HG03354 (cell line): ENCODE data around the gene COL4A2.
"Not testable (repeated sequence)": the region's sequence is repeated elsewhere in the genome, so short reads cannot be mapped to it uniquely, and the experiment has no call there.

Experiments used
- ATAC-seq: cut with Tn5 transposase; IDR thresholded peaks from one replicate; pipeline ENCODE4 v1.9.1; 2021; ENCODE audit warnings: mild to moderate bottlenecking; ENCODE audit not compliant: unreplicated experiment, poor library complexity, severe bottlenecking

The COL4A2 gene

GRCh38 chr13:110317496-110318195 is 10.6 kb downstream of the COL4A2 start:
- no peak for ATAC-seq

GRCh38 chr13:110318920-110319319 is 11.8 kb downstream of the COL4A2 start:
- ATAC-seq = no peak

DNA sequence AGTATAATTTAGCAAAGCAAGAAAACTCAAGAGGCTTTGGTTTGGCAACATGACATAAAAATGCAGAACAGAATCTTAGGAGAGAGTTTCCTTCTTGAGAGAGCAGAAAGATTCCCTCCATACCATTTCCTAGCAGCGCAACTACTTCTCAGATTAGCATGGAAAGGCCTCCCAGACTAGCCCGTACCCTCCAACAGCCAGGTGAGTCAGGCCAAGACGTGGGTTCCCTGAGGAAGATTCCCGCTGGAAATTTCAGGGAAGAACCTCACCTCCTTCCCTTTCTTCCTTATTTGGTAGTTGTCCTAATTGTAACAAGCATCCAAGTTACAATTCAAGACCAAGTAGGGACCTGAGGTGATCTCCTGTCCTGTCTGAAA is 12.3 kb downstream of the COL4A2 start:
- no peak for ATAC-seq

- ATAC-seq = no peak
Observed at GRCh38 chr13:110319774-110320509, 12.9 kb downstream of the COL4A2 start.

GRCh38 chr13:110320645-110321044 is 13.6 kb downstream of the COL4A2 start:
- ATAC-seq = no peak

DNA sequence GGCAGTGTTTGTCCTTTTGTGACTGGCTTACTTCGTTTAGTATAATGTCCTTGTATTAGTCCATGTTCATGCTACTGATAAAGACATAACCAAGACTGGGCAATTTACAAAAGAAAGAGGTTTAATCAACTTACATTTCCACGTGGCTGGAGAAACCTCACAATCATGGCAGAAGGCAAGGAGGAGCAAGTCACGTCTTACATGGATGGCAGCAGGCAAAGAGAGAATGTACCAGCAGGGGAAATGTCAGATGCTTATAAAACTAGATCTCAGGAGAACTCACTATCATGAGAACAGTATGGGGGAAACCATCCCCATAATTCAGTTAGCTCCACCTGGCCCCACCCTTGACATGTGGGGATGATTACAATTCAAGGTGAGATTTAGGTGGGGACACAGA is 14.5 kb downstream of the COL4A2 start:
- not testable (repeated sequence) for ATAC-seq

GRCh38 chr13:110322126-110322827 is 15.2 kb downstream of the COL4A2 start:
- no peak for ATAC-seq

- ATAC-seq = no peak
Observed at GRCh38 chr13:110322828-110323171, 15.7 kb downstream of the COL4A2 start.

DNA sequence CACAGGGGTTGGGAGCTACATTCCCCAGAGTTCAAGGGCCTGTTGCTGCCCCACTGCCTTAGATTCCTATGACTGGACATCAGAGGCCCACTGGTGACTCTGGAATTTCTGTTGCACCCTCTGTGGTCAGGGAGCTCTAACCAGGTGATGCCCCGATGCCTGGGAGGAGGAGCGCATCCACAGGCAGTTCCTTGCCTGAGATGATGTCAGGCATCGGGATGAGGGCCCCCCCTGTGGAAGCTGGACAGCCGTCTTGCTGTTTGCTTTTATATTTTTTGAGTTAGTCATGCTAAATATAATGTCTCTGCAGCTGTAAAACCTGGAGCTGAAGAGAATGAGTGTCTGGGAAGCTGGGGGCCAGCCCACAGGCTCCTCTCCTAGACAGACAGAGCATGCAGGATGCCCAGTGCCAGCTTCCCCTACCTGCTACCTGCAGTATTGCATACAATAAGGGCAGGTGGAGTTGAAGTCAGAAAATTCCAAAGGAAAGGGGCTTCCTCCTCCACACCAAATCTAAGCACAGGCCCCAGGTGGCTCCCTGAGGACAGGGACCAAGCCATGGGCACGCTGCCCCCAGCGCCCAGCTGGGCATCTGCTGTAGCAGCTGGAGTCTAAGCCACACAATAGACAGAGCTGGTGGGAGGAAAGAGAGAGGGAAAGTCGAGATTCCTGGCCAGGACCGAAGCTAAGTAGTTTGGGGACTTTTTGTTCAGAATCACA is 16.2 kb downstream of the COL4A2 start:
- ATAC-seq = no peak

DNA sequence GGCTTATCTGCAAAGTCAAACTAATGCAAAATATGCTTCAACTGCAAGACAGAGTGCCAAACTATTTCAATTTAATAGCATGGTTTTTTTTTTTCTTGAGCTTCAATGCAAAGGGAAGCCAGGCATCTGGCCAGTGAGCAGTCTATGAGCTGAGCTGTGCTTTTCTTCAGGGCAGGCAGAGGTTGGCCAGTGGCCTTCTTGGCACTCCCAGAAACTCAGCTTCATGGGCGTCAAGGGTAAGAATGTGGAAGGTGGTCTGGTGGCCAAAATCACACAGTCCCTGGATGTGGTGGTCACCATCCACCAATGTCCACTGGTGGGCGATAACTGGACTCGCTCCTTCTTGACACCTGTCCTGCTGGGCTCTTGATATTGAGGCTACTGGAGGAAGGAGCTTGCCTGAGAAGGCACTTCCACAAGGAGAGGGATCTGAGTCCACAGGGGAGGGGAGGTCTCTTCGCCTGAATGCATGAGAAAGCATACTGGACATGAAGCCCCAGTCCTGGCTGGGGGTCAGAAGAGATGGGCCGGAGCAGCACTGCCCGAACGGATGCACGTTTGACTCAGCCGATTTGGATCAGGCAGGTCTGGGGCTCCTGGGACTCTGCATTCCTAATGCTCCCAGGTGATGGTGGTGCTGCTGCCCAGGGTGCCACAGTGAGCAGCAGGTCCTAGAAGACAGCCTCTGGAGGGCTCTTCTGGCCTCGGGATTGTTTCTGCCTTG is 17.1 kb downstream of the COL4A2 start:
- no peak for ATAC-seq

- no peak for ATAC-seq
Observed at GRCh38 chr13:110326263-110326904, 19.3 kb downstream of the COL4A2 start.

- ATAC-seq = no peak
Observed at GRCh38 chr13:110327051-110327721, 20.1 kb downstream of the COL4A2 start.

- no peak for ATAC-seq
Observed at GRCh38 chr13:110328573-110328972, 21.5 kb downstream of the COL4A2 start.

DNA sequence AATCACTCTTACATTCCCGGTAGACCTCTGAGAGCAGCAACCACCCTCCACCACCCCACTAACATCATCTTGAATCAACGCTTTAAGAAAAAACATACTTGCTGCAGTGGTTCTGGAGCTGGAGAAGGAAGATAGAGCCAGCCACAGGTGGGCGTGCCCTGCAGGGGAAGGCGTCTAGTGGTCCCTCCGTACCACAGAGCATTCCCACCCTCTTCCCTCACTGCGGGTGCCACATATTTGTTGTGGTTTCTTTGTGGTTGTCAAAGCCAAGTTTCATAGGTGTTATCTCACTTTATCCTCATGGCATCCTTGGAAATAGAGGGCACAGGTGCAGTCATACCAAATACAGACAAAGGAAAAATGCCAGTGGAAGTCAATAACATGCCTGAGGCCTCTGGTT is 22.2 kb downstream of the COL4A2 start:
- ATAC-seq = no peak

DNA sequence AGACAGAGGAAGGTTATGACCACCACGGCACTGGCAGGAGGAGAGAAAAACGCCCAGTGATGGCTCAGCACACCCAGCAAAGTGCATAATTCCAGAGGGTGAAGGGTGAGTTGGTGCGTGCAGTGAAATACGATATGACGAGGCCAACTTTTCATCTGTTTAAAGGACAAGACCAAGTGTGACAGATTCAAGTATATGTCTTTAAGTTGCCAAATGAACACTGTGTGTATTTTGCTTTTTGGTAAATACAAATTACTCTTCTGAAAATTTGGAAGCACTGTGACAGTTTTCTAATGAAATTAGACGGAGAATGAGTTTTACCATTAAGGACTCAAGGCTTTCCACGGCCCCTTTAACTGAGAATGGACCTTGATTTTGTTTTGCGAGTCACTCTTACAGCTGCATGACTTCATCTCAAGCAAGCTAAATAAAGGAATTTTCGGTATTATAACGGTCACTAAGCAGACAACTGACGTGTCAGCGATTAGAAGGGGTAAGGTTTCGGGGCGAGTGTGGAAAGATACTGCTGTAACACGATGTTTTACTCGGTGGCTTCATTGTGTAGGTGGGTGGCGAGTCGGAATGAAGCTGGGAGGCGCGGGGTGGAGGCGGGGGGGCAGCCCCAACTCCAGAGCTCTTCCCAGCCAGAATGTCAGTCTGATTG is 22.8 kb downstream of the COL4A2 start:
- no peak for ATAC-seq

DNA sequence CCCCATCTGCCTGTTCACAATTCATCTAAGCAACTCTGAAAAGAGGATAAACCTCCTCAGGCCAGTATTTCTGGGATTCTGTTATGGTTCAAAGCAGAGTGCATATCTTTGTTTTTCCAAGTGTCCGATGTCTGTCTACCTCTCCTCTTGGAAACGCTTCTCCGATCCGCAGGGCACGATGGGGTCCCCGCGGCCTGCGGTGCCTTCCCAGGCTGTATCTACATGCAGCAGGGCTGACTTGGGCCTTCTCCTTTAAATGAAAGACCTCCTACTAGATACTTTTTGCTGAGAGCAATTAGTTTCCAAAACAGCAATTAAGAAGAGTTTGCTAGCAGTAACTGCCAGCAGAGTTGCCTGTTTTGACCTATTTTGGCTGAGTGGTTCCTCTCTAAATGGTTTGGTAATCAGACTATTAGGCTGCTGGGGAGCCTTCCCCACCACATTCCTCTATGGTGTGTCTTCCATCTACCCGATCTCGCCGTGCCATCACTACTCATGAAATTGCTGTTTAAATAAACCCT is 23.5 kb downstream of the COL4A2 start:
- no peak for ATAC-seq

GRCh38 chr13:110331362-110331761 is 24.3 kb downstream of the COL4A2 start:
- ATAC-seq = no peak

- no peak for ATAC-seq
Observed at GRCh38 chr13:110332750-110333149, 25.7 kb downstream of the COL4A2 start.
